Stomach smooth muscle (tissue), 2 donors: ENCODE measurements around the gene CAPS.
"Not testable (repeated sequence)": the region's sequence is repeated elsewhere in the genome, so short reads cannot be mapped to it uniquely, and the experiment has no call there.

Experiments
- H3K27ac ChIP-seq: one replicate; pipeline ENCODE4 v1.7.0; 2013; ENCODE audit warnings: mild to moderate bottlenecking, low read length, inconsistent platforms
- H3K27me3 ChIP-seq, 2 donors: one replicate each; pipeline ENCODE4 v1.7.0; 2013; ENCODE audit warnings: low read length in 2 of 2; ENCODE audit not compliant: insufficient read depth in 2 of 2, control insufficient read depth in 1 of 2
- H3K36me3 ChIP-seq, 2 donors: one replicate each; pipeline ENCODE4 v1.7.0; 2013; ENCODE audit warnings: low read length in 2 of 2; ENCODE audit not compliant: control insufficient read depth in 2 of 2, insufficient read depth in 2 of 2
- H3K4me1 ChIP-seq: one replicate; pipeline ENCODE4 v1.7.0; 2013; ENCODE audit warnings: low read length; ENCODE audit not compliant: control insufficient read depth, insufficient read depth
- H3K4me3 ChIP-seq, 2 donors: one replicate each; pipeline ENCODE4 v1.7.0; 2013; ENCODE audit warnings: low read length in 2 of 2
- H3K9ac ChIP-seq, 2 donors: one replicate each; pipeline ENCODE4 v1.7.0; 2013; ENCODE audit warnings: low read length in 2 of 2, mild to moderate bottlenecking in 1 of 2
- H3K9me3 ChIP-seq, 2 donors: one replicate each; pipeline ENCODE4 v1.7.0; 2013; ENCODE audit warnings: low read length in 2 of 2; ENCODE audit not compliant: control insufficient read depth in 2 of 2
- donor health status: healthy.
- donor health status: Pancreatic carcinoma.

The CAPS gene

GRCh38 chr19:5913739-5914357 lies at the start of gene CAPS:
Gene CAPS (plus strand): TSS chr19:5914254. CDS start chr19:5914407, 153 bp downstream.
- Histone ChIP-seq H3K9ac (peak within 1 kb of the TSS in 1 of 2 donors; percentile 21), H3K4me3 (no peak within 1 kb of the TSS), H3K36me3 (peaks cover 23 to 34% of the 10 kb centered on the region in 2 donors), H3K27ac (no peak within 1 kb of the TSS), H3K9me3 (no peaks in the 10 kb centered on the region), H3K4me1 (peaks cover 17% of the 10 kb centered on the region), H3K27me3 (no peaks in the 10 kb centered on the region)

- H3K27me3 ChIP-seq = no peaks in the 10 kb centered on the region
Measured at GRCh38 chr19:5864725-5865486, 49.1 kb upstream of the CAPS start.

DNA sequence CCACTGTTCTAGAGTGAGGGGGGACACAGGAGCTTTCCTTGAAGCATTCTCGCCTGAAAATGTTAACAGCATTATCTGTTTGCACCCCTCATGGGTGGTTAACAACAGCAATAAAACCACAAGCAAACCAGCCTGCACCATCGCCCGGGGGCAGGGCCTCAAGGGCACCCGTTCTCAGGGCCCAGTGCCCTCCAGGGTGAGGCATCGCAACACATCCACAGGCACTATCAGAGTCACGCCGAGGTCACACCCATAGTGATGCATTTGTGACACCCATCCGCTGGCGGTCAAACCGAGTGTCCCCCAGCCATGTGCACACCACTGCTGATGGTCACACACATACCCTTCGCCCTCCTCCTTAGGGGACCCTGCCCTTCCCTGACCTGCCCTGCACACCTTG lies 48.3 kb upstream of the CAPS start:
- no peaks in the 10 kb centered on the region for H3K9me3 ChIP-seq
- no peaks in the 10 kb centered on the region for H3K27me3 ChIP-seq

More at GRCh38 chr19:5864725-5865486, 49.1 kb upstream of the CAPS start:
- H3K36me3 ChIP-seq = no peaks in the 10 kb centered on the region
- H3K4me3 ChIP-seq = no peak overlapping the region
- H3K4me1 ChIP-seq = no peaks in the 10 kb centered on the region
- H3K9me3 ChIP-seq = no peaks in the 10 kb centered on the region
- H3K9ac ChIP-seq = no peak overlapping the region
- H3K27ac ChIP-seq = no peak overlapping the region

GRCh38 chr19:5867201-5868136 lies 46.6 kb upstream of the CAPS start:
- Histone ChIP-seq H3K27ac (no peak overlapping the region), H3K4me3 (no peak overlapping the region), H3K4me1 (peaks cover 4% of the 10 kb centered on the region), H3K27me3 (no peaks in the 10 kb centered on the region), H3K9ac (no peak overlapping the region), H3K9me3 (no peaks in the 10 kb centered on the region), H3K36me3 (no peaks in the 10 kb centered on the region)

More for the DNA sequence above, 48.3 kb upstream of the CAPS start:
- Histone ChIP-seq H3K27ac (no peak overlapping the region), H3K4me1 (no peaks in the 10 kb centered on the region), H3K9ac (no peak overlapping the region), H3K4me3 (no peak overlapping the region), H3K36me3 (no peaks in the 10 kb centered on the region)

GRCh38 chr19:5870986-5871394 lies 43.1 kb upstream of the CAPS start:
- Histone ChIP-seq H3K27ac (no peak overlapping the region), H3K36me3 (no peaks in the 10 kb centered on the region), H3K9me3 (no peaks in the 10 kb centered on the region), H3K27me3 (no peaks in the 10 kb centered on the region), H3K4me3 (no peak overlapping the region), H3K9ac (no peak overlapping the region), H3K4me1 (peaks cover 4% of the 10 kb centered on the region)

DNA sequence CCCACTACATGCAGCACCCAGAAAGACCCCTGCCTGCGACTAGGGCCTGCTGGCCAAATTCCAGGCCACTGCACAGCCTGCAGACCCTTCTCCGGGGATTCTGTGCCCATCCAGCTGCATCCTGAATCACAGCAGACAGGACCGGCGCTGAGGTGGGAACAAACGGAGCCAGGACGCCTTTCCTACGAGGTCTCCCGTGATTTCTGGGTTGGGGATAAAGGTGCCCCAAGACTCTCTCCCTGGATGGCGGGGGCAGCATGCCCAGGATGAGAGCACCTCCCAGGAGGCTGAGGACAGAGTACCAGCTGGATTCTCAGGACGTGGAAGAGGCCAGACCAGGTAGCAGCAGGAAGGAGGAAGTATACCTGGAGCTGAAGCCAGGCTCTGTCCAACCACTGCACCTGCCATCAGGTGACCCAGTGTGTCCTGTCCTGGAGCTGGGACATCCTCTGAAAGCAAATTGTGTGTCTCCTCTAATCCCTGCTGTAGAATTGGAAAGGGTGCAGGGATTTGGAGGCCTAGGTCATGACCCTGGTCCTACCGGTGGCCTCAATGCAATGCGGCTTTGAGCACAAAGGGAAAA lies 40.3 kb upstream of the CAPS start:
- peaks cover 4% of the 10 kb centered on the region for H3K4me1 ChIP-seq
- no peak overlapping the region for H3K4me3 ChIP-seq
- no peak overlapping the region for H3K27ac ChIP-seq
- H3K27me3 ChIP-seq = no peaks in the 10 kb centered on the region
- H3K36me3 ChIP-seq = no peaks in the 10 kb centered on the region
- no peaks in the 10 kb centered on the region for H3K9me3 ChIP-seq
- H3K9ac ChIP-seq = no peak overlapping the region

DNA sequence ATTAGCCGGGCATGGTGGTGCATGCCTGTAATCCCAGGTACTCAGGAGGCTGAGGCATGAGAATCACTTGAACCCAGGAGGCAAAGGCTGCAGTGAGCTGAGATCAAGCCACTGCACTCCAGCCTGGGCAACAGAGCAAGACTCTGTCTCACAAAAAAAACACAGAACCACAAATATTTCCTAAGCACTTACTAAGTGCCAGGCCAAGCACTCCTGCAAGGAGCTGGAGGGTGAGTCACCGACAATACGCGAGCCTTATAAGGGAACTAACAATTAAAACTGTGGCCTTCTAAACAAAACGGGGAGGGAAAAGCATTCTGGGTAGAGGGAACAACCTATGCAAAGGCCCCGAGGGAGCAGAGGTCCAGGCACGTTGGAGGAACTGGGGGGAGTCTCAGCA lies 39.6 kb upstream of the CAPS start:
- H3K36me3 ChIP-seq, H3K27ac ChIP-seq, H3K27me3 ChIP-seq, H3K4me1 ChIP-seq, H3K9ac ChIP-seq, H3K4me3 ChIP-seq, H3K9me3 ChIP-seq: not testable (repeated sequence)

DNA sequence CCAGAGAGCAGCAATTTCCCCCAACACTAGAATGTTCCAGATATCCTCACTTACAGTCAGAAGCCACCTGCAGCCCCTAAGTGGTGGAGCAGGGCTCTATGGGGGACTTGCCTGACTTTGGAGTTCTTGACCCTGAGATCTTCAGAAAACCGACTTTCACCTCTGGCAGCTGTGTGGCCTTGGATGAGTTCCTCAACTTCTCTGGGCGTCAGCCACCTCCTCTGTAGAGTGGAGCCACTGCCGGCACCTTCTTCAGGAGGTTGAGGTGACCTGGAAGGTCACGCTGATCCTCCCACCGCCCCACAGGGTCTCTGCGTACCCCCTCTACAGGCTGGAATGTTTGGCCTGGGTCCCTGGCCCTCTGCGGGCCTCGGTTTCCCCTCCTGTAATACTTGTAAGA lies 36.6 kb upstream of the CAPS start:
- H3K4me1 ChIP-seq = peaks cover 16% of the 10 kb centered on the region
- no peaks in the 10 kb centered on the region for H3K27me3 ChIP-seq
- no peaks in the 10 kb centered on the region for H3K36me3 ChIP-seq
- no peak overlapping the region for H3K27ac ChIP-seq
- H3K9ac ChIP-seq = no peak overlapping the region
- no peaks in the 10 kb centered on the region for H3K9me3 ChIP-seq
- H3K4me3 ChIP-seq = no peak overlapping the region

- H3K27me3 ChIP-seq = no peaks in the 10 kb centered on the region
- H3K27ac ChIP-seq = no peak overlapping the region
- H3K9ac ChIP-seq = no peak overlapping the region
- no peaks in the 10 kb centered on the region for H3K9me3 ChIP-seq
- H3K36me3 ChIP-seq = no peaks in the 10 kb centered on the region
- H3K4me3 ChIP-seq = no peak overlapping the region
- peaks cover 16% of the 10 kb centered on the region for H3K4me1 ChIP-seq
Measured at GRCh38 chr19:5877882-5878281, 36.2 kb upstream of the CAPS start.

GRCh38 chr19:5880196-5880595 lies 33.9 kb upstream of the CAPS start:
- peaks cover 21% of the 10 kb centered on the region for H3K4me1 ChIP-seq
- no peaks in the 10 kb centered on the region for H3K27me3 ChIP-seq
- H3K27ac ChIP-seq = peak overlapping the region; percentile 66
- no peaks in the 10 kb centered on the region for H3K9me3 ChIP-seq
- H3K4me3 ChIP-seq = no peak overlapping the region
- no peak overlapping the region for H3K9ac ChIP-seq
- H3K36me3 ChIP-seq = no peaks in the 10 kb centered on the region
